HG02938 (cell line): ENCODE results near the gene FSCN2.
A peak's percentile ranks its signal among the peaks of the same experiment; 100 is the strongest.

Source experiments
- ATAC-seq: cut with Tn5 transposase; IDR thresholded peaks from one replicate; pipeline ENCODE4 v1.9.1; 2021; ENCODE audit warnings: mild to moderate bottlenecking, moderate library complexity; ENCODE audit not compliant: unreplicated experiment

FSCN2 gene

GRCh38 chr17:81511804-81512561 is 16.2 kb upstream of the FSCN2 start:
- peak; percentile 1 for ATAC-seq

- ATAC-seq = peak; percentile 39
These were observed 15.4 kb upstream of the FSCN2 start, which contains the start of gene ACTG1 for GRCh38 chr17:81512562-81513371. TSS of gene ACTG1 (minus strand) at chr17:81512799. CDS start at chr17:81512354, 445 bp downstream.

GRCh38 chr17:81513372-81513752 is 14.8 kb upstream of the FSCN2 start:
- no peak for ATAC-seq

- no peak for ATAC-seq
These were observed 14.3 kb upstream of the FSCN2 start for GRCh38 chr17:81513753-81514488.

- no peak for ATAC-seq
These were observed 13.8 kb upstream of the FSCN2 start for GRCh38 chr17:81514489-81514738.

- no peak for ATAC-seq
These were observed 13.2 kb upstream of the FSCN2 start for GRCh38 chr17:81514739-81515529.

- no peak for ATAC-seq
These were observed 12.6 kb upstream of the FSCN2 start for GRCh38 chr17:81515530-81516041.

- ATAC-seq = no peak
These were observed 11.7 kb upstream of the FSCN2 start for GRCh38 chr17:81516439-81516838.

GRCh38 chr17:81517009-81517338 is 11.2 kb upstream of the FSCN2 start:
- no peak for ATAC-seq

GRCh38 chr17:81517339-81518112 is 10.7 kb upstream of the FSCN2 start:
- ATAC-seq = peak; percentile 31

GRCh38 chr17:81518113-81518784 is 9.9 kb upstream of the FSCN2 start:
- no peak for ATAC-seq

- ATAC-seq = no peak
These were observed 9.3 kb upstream of the FSCN2 start for GRCh38 chr17:81518785-81519283.

- ATAC-seq = no peak
These were observed 8.7 kb upstream of the FSCN2 start for GRCh38 chr17:81519284-81520020.

- no peak for ATAC-seq
These were observed 7.9 kb upstream of the FSCN2 start for GRCh38 chr17:81520021-81520901.

- no peak for ATAC-seq
These were observed 5.4 kb upstream of the FSCN2 start for GRCh38 chr17:81522491-81523401.

GRCh38 chr17:81523402-81524038 is 4.7 kb upstream of the FSCN2 start:
- ATAC-seq = no peak
